GM21528 (cell line): ENCODE data around the gene PARD3.
"Not testable (repeated sequence)": the region's sequence is repeated elsewhere in the genome, so short reads cannot be mapped to it uniquely, and the experiment has no call there.

Experiments
- ATAC-seq: cut with Tn5 transposase; IDR thresholded peaks from one replicate; pipeline ENCODE4 v1.9.1; 2021; ENCODE audit warnings: mild to moderate bottlenecking, moderate library complexity; ENCODE audit not compliant: unreplicated experiment, low FRiP score

The PARD3 gene

GRCh38 chr10:34815185-34816084, at the start of gene PARD3:
Gene PARD3 (minus strand): TSS chr10:34815296. CDS start chr10:34814995, 301 bp downstream.
- peak; percentile 47 for ATAC-seq

- ATAC-seq: no peak
Measured at GRCh38 chr10:34864149-34865067, 49.3 kb upstream of the PARD3 start.

GRCh38 chr10:34862892-34863291, 47.8 kb upstream of the PARD3 start:
- no peak for ATAC-seq

- ATAC-seq: no peak
Measured at GRCh38 chr10:34861293-34862021, 46.4 kb upstream of the PARD3 start.

DNA sequence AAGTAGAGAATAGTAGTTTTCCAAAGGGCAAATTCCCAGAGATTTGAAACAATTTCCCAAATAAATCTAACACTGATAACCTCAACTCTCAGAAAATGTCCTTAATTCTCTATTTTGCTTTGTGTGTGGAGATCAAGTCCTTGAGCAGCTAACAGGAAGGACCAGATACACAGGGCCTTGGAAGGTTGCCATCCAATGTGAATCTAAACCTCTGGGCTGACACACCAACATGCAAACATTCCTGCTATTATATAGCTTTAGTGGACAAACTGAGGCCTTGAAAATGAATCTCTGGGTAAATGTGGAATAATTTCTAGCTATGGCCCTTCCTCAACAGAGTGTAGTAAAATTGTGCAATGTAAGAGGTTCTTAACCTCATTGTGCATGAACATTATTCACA, 44.1 kb upstream of the PARD3 start:
- ATAC-seq: no peak

GRCh38 chr10:34858003-34858402, 42.9 kb upstream of the PARD3 start:
- no peak for ATAC-seq

GRCh38 chr10:34854147-34854601, 39.1 kb upstream of the PARD3 start:
- ATAC-seq: no peak

DNA sequence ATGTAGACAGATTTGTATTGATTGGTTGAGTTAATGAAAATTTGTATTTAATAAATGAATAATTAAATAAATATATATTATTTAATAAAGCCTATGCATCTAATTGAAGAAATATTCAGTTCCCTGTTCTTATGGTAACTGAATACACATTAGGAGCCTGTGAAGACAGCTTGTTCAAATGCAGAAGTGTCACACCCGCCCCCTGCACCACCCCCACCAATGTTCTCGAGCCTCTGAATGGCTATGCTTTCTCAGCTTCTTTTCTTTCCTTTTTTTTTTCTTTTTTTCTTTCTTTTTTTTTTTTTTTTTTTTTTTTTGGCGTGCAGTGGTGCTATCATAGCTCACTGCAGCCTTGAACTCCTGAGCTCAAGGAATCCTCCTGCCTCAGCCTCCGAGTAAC, 38.3 kb upstream of the PARD3 start:
- no peak for ATAC-seq

GRCh38 chr10:34850558-34850957, 35.5 kb upstream of the PARD3 start:
- ATAC-seq: no peak

DNA sequence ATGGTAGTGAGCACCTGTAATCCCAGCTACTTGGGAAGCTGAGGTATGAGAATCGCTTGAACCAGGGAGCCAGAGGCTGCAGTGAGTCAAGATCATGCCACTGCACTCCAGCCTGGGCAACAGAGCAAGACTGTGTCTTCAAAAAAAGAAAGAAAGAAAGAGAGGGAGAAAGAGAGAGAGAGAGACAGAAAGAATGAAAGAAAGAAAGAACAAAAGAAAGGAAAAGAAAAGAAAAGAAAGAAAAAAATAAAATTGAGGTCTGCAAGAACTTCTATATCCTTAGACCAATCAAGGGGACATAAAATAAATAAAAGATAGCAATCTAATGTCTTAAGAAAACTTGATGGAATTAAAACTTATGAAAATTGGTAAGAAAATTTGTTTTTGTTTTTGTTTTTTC, 34.9 kb upstream of the PARD3 start:
- ATAC-seq: no peak

GRCh38 chr10:34845070-34845469, 30.0 kb upstream of the PARD3 start:
- no peak for ATAC-seq

- no peak for ATAC-seq
Measured at GRCh38 chr10:34844448-34844847, 29.4 kb upstream of the PARD3 start.

DNA sequence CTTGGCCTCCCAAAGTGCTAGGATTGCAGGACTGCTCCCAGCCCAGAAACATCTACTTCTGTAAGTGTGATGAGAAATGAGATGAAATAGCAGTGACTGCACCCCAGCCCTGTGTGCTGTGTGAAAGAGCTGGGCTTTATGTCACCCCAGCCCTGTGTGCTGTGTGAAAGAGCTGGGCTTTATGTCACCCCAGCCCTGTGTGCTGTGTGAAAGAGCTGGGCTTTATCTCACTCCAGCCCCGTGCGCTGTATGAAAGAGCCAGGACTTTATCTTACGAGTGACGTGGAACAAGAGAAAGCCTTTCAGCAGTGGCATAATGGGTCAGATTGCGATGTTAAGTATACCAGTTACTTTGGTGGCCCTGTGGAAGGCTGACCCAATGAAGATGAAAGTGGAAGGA, 28.4 kb upstream of the PARD3 start:
- not testable (repeated sequence) for ATAC-seq

DNA sequence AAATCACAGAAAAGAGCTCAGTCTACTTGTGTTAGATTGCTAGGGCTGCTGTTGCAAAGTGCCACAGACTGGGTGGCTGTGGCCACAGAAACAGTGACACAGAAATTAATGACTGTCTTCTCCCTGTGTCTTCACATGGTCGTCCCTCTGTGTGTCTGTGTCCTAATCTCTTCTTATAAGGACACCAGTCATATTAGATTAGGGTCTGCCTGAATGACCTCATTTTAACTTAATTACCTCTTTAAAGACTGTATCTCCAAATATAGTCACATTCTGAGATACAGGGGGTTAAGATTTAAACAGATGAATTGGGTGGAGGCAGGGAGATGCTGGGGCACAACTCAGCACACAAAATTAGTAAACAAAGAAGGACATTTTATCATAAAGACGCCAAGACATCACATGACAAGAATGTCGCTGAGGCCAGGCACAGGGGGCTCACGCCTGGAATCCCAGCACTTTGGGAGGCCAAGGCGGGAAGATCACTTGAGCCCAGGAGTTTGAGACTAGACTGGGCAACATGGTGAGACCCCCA, 23.3 kb upstream of the PARD3 start:
- ATAC-seq: no peak

- peak; percentile 66 for ATAC-seq
Measured at GRCh38 chr10:34835908-34836508, 20.9 kb upstream of the PARD3 start.

DNA sequence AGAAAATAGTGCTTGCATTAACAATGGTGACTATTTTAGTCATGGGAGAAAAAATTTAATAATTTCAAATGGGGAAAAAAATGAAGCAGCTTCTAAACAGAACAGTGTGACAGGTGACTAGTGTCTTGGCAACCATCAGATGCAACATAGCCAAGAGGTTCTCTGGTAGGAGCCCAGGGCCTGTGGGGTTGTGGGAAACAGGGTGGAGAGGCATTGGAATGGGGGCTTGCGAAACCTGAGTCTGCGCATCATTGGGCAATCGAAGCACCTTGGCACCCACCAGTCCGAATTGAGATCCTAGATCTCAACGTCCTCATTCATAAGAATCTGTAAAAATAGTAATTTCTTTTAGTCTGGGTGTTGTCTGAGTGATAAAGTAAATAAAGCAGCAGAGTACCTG, 19.2 kb upstream of the PARD3 start:
- ATAC-seq: no peak

- ATAC-seq: no peak
Measured at GRCh38 chr10:34830217-34830822, 15.2 kb upstream of the PARD3 start.

DNA sequence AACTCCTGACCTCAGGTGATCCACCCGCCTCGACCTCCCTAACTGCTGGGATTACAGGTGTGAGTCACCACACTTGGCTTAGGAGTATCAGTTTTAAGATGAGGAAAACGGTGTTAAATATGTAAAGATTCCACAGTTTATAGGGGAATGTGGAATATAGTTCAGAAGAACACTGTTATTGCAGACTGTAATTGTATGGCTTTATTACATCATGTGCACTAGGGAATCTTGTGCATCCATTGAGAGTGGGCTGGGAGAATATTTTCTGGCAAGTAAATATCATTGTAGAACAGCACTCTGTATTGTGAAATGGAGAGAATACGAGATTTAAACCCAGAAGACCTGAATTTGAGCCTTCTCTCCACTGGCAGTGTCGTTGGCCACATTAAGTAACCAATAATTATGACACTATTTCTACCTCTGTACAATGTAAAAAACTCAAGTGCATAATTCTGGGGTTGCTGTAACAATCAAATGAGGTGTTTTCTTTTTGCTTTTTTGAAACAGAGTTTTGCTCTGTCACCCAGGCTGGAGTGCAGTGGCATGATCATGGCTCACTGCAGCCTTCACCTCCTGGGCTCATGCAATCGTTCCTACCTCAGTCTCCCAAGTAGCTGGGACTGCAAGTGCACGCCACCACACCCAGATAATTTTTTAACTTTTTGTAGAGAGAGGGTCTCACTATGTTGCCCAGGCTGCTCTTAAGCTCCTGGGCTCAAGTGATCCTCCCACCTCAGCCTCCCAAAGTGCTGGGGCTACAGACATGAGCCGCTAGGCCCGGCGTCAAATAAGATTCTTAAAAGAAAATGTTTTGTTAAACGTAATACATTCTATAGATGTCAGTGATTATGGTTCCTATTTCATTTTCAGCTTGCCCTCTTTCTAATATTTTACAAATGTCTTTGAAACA, 12.0 kb upstream of the PARD3 start:
- ATAC-seq: no peak
